ENCODE measurements around the gene ZIK1.

GRCh38 chr19:57537953-57538547 lies 45.9 kb upstream of the ZIK1 start:
- TF ChIP-seq FOXM1 (IDR thresholded peaks at IDR 0.05; ENCODE audit: borderline replicate concordance, low read depth) (no peak), MAX (IDR thresholded peaks at IDR 0.05) (no peak), TEAD4 (IDR thresholded peaks at IDR 0.05) (no peak), EP300 (IDR thresholded peaks at IDR 0.05; ENCODE audit: borderline replicate concordance) (no peak), ZBTB7A (IDR thresholded peaks at IDR 0.05; ENCODE audit: low read depth) (no peak), NFIC (IDR thresholded peaks at IDR 0.05) (no peak), TAF1 (IDR thresholded peaks at IDR 0.05; ENCODE audit: low read depth) (no peak), RAD21 (IDR thresholded peaks at IDR 0.05; ENCODE audit: low read depth) (no peak)
- TF ChIP-seq, protein P1, sequence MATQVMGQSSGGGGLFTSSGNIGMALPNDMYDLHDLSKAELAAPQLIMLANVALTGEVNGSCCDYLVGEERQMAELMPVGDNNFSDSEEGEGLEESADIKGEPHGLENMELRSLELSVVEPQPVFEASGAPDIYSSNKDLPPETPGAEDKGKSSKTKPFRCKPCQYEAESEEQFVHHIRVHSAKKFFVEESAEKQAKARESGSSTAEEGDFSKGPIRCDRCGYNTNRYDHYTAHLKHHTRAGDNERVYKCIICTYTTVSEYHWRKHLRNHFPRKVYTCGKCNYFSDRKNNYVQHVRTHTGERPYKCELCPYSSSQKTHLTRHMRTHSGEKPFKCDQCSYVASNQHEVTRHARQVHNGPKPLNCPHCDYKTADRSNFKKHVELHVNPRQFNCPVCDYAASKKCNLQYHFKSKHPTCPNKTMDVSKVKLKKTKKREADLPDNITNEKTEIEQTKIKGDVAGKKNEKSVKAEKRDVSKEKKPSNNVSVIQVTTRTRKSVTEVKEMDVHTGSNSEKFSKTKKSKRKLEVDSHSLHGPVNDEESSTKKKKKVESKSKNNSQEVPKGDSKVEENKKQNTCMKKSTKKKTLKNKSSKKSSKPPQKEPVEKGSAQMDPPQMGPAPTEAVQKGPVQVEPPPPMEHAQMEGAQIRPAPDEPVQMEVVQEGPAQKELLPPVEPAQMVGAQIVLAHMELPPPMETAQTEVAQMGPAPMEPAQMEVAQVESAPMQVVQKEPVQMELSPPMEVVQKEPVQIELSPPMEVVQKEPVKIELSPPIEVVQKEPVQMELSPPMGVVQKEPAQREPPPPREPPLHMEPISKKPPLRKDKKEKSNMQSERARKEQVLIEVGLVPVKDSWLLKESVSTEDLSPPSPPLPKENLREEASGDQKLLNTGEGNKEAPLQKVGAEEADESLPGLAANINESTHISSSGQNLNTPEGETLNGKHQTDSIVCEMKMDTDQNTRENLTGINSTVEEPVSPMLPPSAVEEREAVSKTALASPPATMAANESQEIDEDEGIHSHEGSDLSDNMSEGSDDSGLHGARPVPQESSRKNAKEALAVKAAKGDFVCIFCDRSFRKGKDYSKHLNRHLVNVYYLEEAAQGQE (IDR thresholded peaks at IDR 0.05; ENCODE audit: low read depth), result no peak
